HL-60 (cell line): ENCODE results near the gene COMMD1.

Experiments
- DNase-seq, 2 experiments: peaks; one replicate each; pipeline ENCODE4 v3.0.0-alpha.2; 2010 to 2020; ENCODE audit warnings: low read depth in 1 of 2, low spot score in 1 of 2
- H3K27ac ChIP-seq: fragments of 250-450 bp; sonication (Bioruptor Pico); replicated peaks from 2 replicates; pipeline ENCODE4 v1.5.1; 2020; ENCODE audit warnings: mild to moderate bottlenecking, moderate library complexity
- H3K27me3 ChIP-seq: fragments of 250-450 bp; sonication (Bioruptor Pico); 2 replicates; pipeline ENCODE4 v1.5.1; 2021; ENCODE audit warnings: mild to moderate bottlenecking, moderate library complexity; ENCODE audit not compliant: insufficient read depth, poor library complexity, severe bottlenecking
- H3K4me3 ChIP-seq: replicated peaks from 2 replicates; pipeline ENCODE4 v1.5.1; 2011; ENCODE audit warnings: mild to moderate bottlenecking, control low read depth, low read length; ENCODE audit not compliant: insufficient read depth
- CTCF ChIP-seq: IDR thresholded peaks from one replicate; pipeline ENCODE4 v1.5.1; 2011; ENCODE audit warnings: low read length, control low read depth, inconsistent platforms; ENCODE audit not compliant: insufficient read depth
- GABPA ChIP-seq: IDR thresholded peaks from 2 replicates; pipeline ENCODE4 v1.6.1; 2012; ENCODE audit warnings: low read depth
- POLR2AphosphoS5 ChIP-seq: IDR thresholded peaks from 2 replicates; pipeline ENCODE4 v1.6.1; 2012; ENCODE audit warnings: low read depth
- REST ChIP-seq: IDR thresholded peaks from 2 replicates; pipeline ENCODE4 v1.6.1; 2012; ENCODE audit warnings: low read depth; ENCODE audit not compliant: insufficient replicate concordance
- SPI1 ChIP-seq: IDR thresholded peaks from 2 replicates; pipeline ENCODE4 v1.6.1; 2012; ENCODE audit warnings: low read depth, mild to moderate bottlenecking, borderline replicate concordance

COMMD1 gene

GRCh38 chr2:62076980-62077638 lies 171.6 kb downstream of the COMMD1 start:
- Histone ChIP-seq H3K27me3 (no peaks in the 10 kb centered on the region), H3K27ac (no peak overlapping the region), H3K4me3 (no peak overlapping the region)
- TF ChIP-seq CTCF (no peak), POLR2AphosphoS5 (no peak), REST (no peak), GABPA (no peak), SPI1 (no peak)
- DNase-seq = no peak

GRCh38 chr2:62084801-62085200 lies 179.3 kb downstream of the COMMD1 start:
- no peak overlapping the region for H3K27ac ChIP-seq
- no peaks in the 10 kb centered on the region for H3K27me3 ChIP-seq
- no peak for DNase-seq
- H3K4me3 ChIP-seq = no peak overlapping the region
- TF ChIP-seq SPI1 = no peak
- TF ChIP-seq GABPA = no peak
- TF ChIP-seq POLR2AphosphoS5 = no peak
- TF ChIP-seq CTCF = no peak
- no peak for TF ChIP-seq REST

GRCh38 chr2:62089658-62090057 lies 184.2 kb downstream of the COMMD1 start:
- no peak overlapping the region for H3K4me3 ChIP-seq
- H3K27me3 ChIP-seq = no peaks in the 10 kb centered on the region
- H3K27ac ChIP-seq = no peak overlapping the region
- no peak for DNase-seq
- TF ChIP-seq GABPA = no peak
- no peak for TF ChIP-seq POLR2AphosphoS5
- TF ChIP-seq REST = no peak
- TF ChIP-seq CTCF = no peak
- no peak for TF ChIP-seq SPI1
